ENCODE results near the gene GREM1.

The GREM1 gene

GRCh38 chr15:32787949-32788348, 70.1 kb downstream of the GREM1 start:
- no peak for FAIRE-seq

GRCh38 chr15:32790352-32790999, 72.7 kb downstream of the GREM1 start:
- no peak for FAIRE-seq

GRCh38 chr15:32792436-32792835, 74.6 kb downstream of the GREM1 start:
- no peak for FAIRE-seq
